IMR-90 (cell line): ENCODE measurements around the gene OR4N5. TPM values are rescaled to one million over a fixed set of nuclear protein-coding genes. Genes with fewer than 3 reads are reported as not detected.
"Not testable (repeated sequence)": the region's sequence is repeated elsewhere in the genome, so short reads cannot be mapped to it uniquely, and the experiment has no call there.

Experiments used
- ATAC-seq: fragments of 200-7000 bp; cut with Tn5 transposase; 2 replicates; pipeline ENCODE4 v1.9.1; 2020; ENCODE audit warnings: low read depth, mild to moderate bottlenecking, moderate library complexity
- BruUV-seq: library from RNA; stranded (reverse); fragments of 400-500 nt; replicated peaks from 2 replicates; lab custom pipeline; 2021; lab: Mats Ljungman, UMichigan
- CTCF ChIA-PET: fragments of 300-600 bp; formaldehyde crosslinking; extraction: SDS; loops from one replicate; lab custom pipeline; 2021; ENCODE audit warnings: antibody characterized with exemption; lab: Yijun Ruan, JAX
- POLR2A ChIA-PET: fragments of 300-600 bp; sonication (Branson Sonifier 250); formaldehyde crosslinking; loops from one replicate; lab custom pipeline; 2022; ENCODE audit warnings: antibody characterized with exemption; ENCODE audit not compliant: unreplicated experiment; lab: Charles Lee
- DNase-seq: peaks from one replicate; pipeline ENCODE4 v3.0.0; 2013
- H2AFZ ChIP-seq: replicated peaks from 2 replicates; pipeline ENCODE3; 2013; ENCODE audit warnings: low read length, mild to moderate bottlenecking; ENCODE audit not compliant: poor library complexity
- H2AK5ac ChIP-seq: 2 replicates; pipeline ENCODE4 v1.6.1; 2013; ENCODE audit warnings: low read depth, low read length, inconsistent platforms
- H2AK9ac ChIP-seq: replicated peaks from 2 replicates; pipeline ENCODE3; 2013; ENCODE audit warnings: mild to moderate bottlenecking, low read depth, low read length, moderate library complexity; ENCODE audit not compliant: poor library complexity
- H2BK120ac ChIP-seq: 2 replicates; pipeline ENCODE4 v1.6.1; 2013; ENCODE audit warnings: low read depth, low read length, inconsistent platforms
- H2BK15ac ChIP-seq: 3 replicates; pipeline ENCODE4 v1.6.1; 2013; ENCODE audit warnings: low read depth, low read length, inconsistent platforms
- H2BK20ac ChIP-seq: 2 replicates; pipeline ENCODE4 v1.6.1; 2013; ENCODE audit warnings: low read depth, mild to moderate bottlenecking, inconsistent platforms, low read length, moderate library complexity
- H2BK5ac ChIP-seq: 2 replicates; pipeline ENCODE4 v1.6.1; 2013; ENCODE audit warnings: mild to moderate bottlenecking, low read depth, low read length, inconsistent platforms; ENCODE audit not compliant: poor library complexity, severe bottlenecking
- H3K14ac ChIP-seq: replicated peaks from 2 replicates; pipeline ENCODE4 v1.6.1; 2013; ENCODE audit warnings: low read depth, low read length, inconsistent platforms
- H3K18ac ChIP-seq: 2 replicates; pipeline ENCODE4 v1.6.1; 2013; ENCODE audit warnings: low read depth, low read length, control low read depth
- H3K23ac ChIP-seq: 2 replicates; pipeline ENCODE4 v1.6.1; 2013; ENCODE audit warnings: low read depth, low read length, inconsistent platforms
- H3K27ac ChIP-seq: 2 replicates; pipeline ENCODE4 v1.5.1; 2013; ENCODE audit warnings: mild to moderate bottlenecking, control low read depth, low read length; ENCODE audit not compliant: insufficient read depth
- H3K27me3 ChIP-seq: 2 replicates; pipeline ENCODE4 v1.6.1; 2013; ENCODE audit warnings: low read length; ENCODE audit not compliant: control insufficient read depth, insufficient read depth
- H3K36me3 ChIP-seq: 2 replicates; pipeline ENCODE4 v1.6.1; 2013; ENCODE audit warnings: low read length, mixed read lengths; ENCODE audit not compliant: control insufficient read depth, insufficient read depth
- H3K4ac ChIP-seq: 2 replicates; pipeline ENCODE4 v1.6.1; 2013; ENCODE audit warnings: low read depth, low read length, inconsistent platforms
- H3K4me1 ChIP-seq: 2 replicates; pipeline ENCODE4 v1.6.1; 2013; ENCODE audit warnings: low read length, mixed read lengths; ENCODE audit not compliant: control insufficient read depth, insufficient read depth
- H3K4me2 ChIP-seq: 2 replicates; pipeline ENCODE4 v1.6.1; 2013; ENCODE audit warnings: low read depth, mild to moderate bottlenecking, control low read depth, low read length, moderate library complexity
- H3K4me3 ChIP-seq: 2 replicates; pipeline ENCODE4 v1.5.1; 2013; ENCODE audit warnings: low read depth, mild to moderate bottlenecking, control low read depth, low read length, moderate library complexity; ENCODE audit not compliant: insufficient read depth
- H3K56ac ChIP-seq: 2 replicates; pipeline ENCODE4 v1.6.1; 2013; ENCODE audit warnings: low read length, inconsistent platforms; ENCODE audit not compliant: insufficient read depth; ENCODE audit errors: extremely low read depth
- H3K79me1 ChIP-seq, 2 experiments: 2 replicates each; pipeline ENCODE4 v1.6.1; 2013; ENCODE audit warnings: low read length in 2 of 2, inconsistent platforms in 1 of 2, low read depth in 1 of 2
- H3K9ac ChIP-seq: 2 replicates; pipeline ENCODE4 v1.6.1; 2013; ENCODE audit warnings: low read depth, low read length, control low read depth
- H3K9me1 ChIP-seq: 2 replicates; pipeline ENCODE4 v1.6.1; 2013; ENCODE audit warnings: low read length, inconsistent platforms; ENCODE audit not compliant: insufficient read depth
- H3K9me3 ChIP-seq: 2 replicates; pipeline ENCODE4 v1.6.1; 2013; ENCODE audit warnings: low read length; ENCODE audit not compliant: control insufficient read depth, insufficient read depth
- H4K20me1 ChIP-seq: 2 replicates; pipeline ENCODE4 v1.6.1; 2013; ENCODE audit warnings: low read length, inconsistent platforms; ENCODE audit not compliant: insufficient read depth
- H4K5ac ChIP-seq: 2 replicates; pipeline ENCODE4 v1.6.1; 2013; ENCODE audit warnings: mild to moderate bottlenecking, low read depth, low read length, control low read depth
- H4K8ac ChIP-seq, 2 experiments: 2 replicates each; pipeline ENCODE4 v1.6.1; 2013; ENCODE audit warnings: low read depth in 2 of 2, low read length in 2 of 2, control low read depth in 1 of 2, inconsistent platforms in 1 of 2
- H4K91ac ChIP-seq: 2 replicates; pipeline ENCODE4 v1.6.1; 2013; ENCODE audit warnings: low read depth, low read length, inconsistent platforms; ENCODE audit not compliant: insufficient read depth
- BHLHE40 ChIP-seq: fragments of 150-350 bp; IDR thresholded peaks from 2 replicates; pipeline ENCODE4 v1.6.1; 2016; ENCODE audit warnings: mild to moderate bottlenecking, low read depth, low read length
- CTCF ChIP-seq: conservative IDR thresholded peaks from 2 replicates; pipeline ENCODE4 v1.5.1; 2012; ENCODE audit warnings: mild to moderate bottlenecking, low read depth, low read length, improper control_type of control experiment
- NFE2L2 ChIP-seq: fragments of 150-350 bp; IDR thresholded peaks from 2 replicates; pipeline ENCODE4 v1.6.1; 2016; ENCODE audit warnings: low read depth, mild to moderate bottlenecking, low read length
- WGBS, 2 experiments: methylation state at CpG; one replicate each; pipeline versions ENCODE4 v1.1.5 to v1.1.7; 2013; ENCODE audit warnings: missing lambda C conversion rate in 2 of 2; ENCODE audit not compliant: insufficient read length in 1 of 2; ENCODE audit errors: extremely low coverage in 2 of 2; 5-methylcytosine and 5-hydroxymethylcytosine counted together
- dilution Hi-C: fragments of 300-500 bp; cut with HindIII; formaldehyde crosslinking; loops from one replicate; pipeline ENCODE4 v1.14.3; 2018; ENCODE audit warnings: low sequenced_read_pairs; ENCODE audit not compliant: unreplicated experiment
- in situ Hi-C: fragments of 300-500 bp; cut with MboI; formaldehyde crosslinking; loops from 3 replicates; pipeline ENCODE4 v1.14.3; 2019; ENCODE audit warnings: low sequenced_read_pairs, inconsistent platforms, mixed read lengths
- intact Hi-C: fragments of 100-400 bp; cut with micrococcal nuclease; formaldehyde crosslinking; loops from 2 replicates; pipeline ENCODE4 v1.10.0; 2022
- polyA plus RNA-seq, 3 experiments: library from polyadenylated mRNA; depleted of rRNA; stranded (reverse); fragments of >200 nt; gene quantifications; 2 replicates each; pipeline ENCODE4 v1.2.3, GENCODE V29; 2012; ENCODE audit warnings: low replicate concordance in 1 of 3
- total RNA-seq: library from RNA; depleted of rRNA; stranded (reverse); fragments of >200 nt; gene quantifications from 2 replicates; pipeline ENCODE4 v1.2.3, GENCODE V29; 2012

Gene OR4N5
- total and polyA plus RNA-seq, 2 of the 4 experiments (the other 2 are of a cell fraction) = not detected

GRCh38 chr14:20093442-20093841 is 45.2 kb upstream of the OR4N5 start:
- Histone ChIP-seq H3K79me1 (no peaks in the 10 kb centered on the region), H3K27ac (no peak overlapping the region), H3K4me2 (no peak overlapping the region), H2BK5ac (no peak overlapping the region), H2AK9ac (no peak overlapping the region), H2AK5ac (no peak overlapping the region), H4K8ac (no peak overlapping the region), H2AFZ (no peak overlapping the region), H3K9me1 (no peaks in the 10 kb centered on the region), H3K56ac (no peak overlapping the region), H3K27me3 (no peaks in the 10 kb centered on the region), H2BK15ac (no peak overlapping the region), H3K14ac (no peak overlapping the region), H3K23ac (no peak overlapping the region), H3K9ac (no peak overlapping the region), H2BK20ac (no peak overlapping the region), H3K4me3 (no peak overlapping the region), H3K4ac (no peak overlapping the region), H2BK120ac (no peak overlapping the region), H3K36me3 (no peaks in the 10 kb centered on the region), H4K5ac (no peak overlapping the region), H3K9me3 (0 out of 2 replicates have a peak, but pooled peaks cover under 1% of the 10 kb centered on the region), H3K4me1 (no peaks in the 10 kb centered on the region), H3K18ac (no peak overlapping the region), H4K91ac (no peak overlapping the region), H4K20me1 (no peaks in the 10 kb centered on the region)
- ChIA-PET POLR2A (no interaction called here), CTCF (no interaction called here)
- ATAC-seq (no peak), DNase-seq (no peak)
- in situ Hi-C loops (no loop called here), intact Hi-C loops (no loop called here), dilution Hi-C loops (no loop called here)
- TF ChIP-seq CTCF (no peak), NFE2L2 (no peak), BHLHE40 (no peak)
- no CpG with 5 or more reads among the region's 4 CpGs for WGBS, 2 experiments
- no TSS peak for BruUV-seq

- POLR2A ChIA-PET, H3K9me3 ChIP-seq, ATAC-seq, H3K4me1 ChIP-seq, CTCF ChIA-PET, H3K23ac ChIP-seq, H4K91ac ChIP-seq, H3K4ac ChIP-seq, intact Hi-C loops, H3K9ac ChIP-seq, H3K18ac ChIP-seq, H2BK5ac ChIP-seq, H3K4me2 ChIP-seq, H2BK15ac ChIP-seq, H3K79me1 ChIP-seq, DNase-seq, H2BK20ac ChIP-seq, H2AK5ac ChIP-seq, H4K20me1 ChIP-seq, H4K8ac ChIP-seq, H4K5ac ChIP-seq, H2BK120ac ChIP-seq, H3K36me3 ChIP-seq, H3K9me1 ChIP-seq, dilution Hi-C loops, H2AK9ac ChIP-seq, H3K27me3 ChIP-seq, H2AFZ ChIP-seq, in situ Hi-C loops, H3K4me3 ChIP-seq, BruUV-seq, H3K56ac ChIP-seq, H3K27ac ChIP-seq, H3K14ac ChIP-seq: not testable (repeated sequence)
- 81% methylated on average over 8 of the region's 32 CpGs; no CpG with 5 or more reads in 1 of the 2 experiments for WGBS, 2 experiments
Observed at GRCh38 chr14:20098926-20099770, 39.5 kb upstream of the OR4N5 start.
